ENCODE data around the gene INF2.

DNA sequence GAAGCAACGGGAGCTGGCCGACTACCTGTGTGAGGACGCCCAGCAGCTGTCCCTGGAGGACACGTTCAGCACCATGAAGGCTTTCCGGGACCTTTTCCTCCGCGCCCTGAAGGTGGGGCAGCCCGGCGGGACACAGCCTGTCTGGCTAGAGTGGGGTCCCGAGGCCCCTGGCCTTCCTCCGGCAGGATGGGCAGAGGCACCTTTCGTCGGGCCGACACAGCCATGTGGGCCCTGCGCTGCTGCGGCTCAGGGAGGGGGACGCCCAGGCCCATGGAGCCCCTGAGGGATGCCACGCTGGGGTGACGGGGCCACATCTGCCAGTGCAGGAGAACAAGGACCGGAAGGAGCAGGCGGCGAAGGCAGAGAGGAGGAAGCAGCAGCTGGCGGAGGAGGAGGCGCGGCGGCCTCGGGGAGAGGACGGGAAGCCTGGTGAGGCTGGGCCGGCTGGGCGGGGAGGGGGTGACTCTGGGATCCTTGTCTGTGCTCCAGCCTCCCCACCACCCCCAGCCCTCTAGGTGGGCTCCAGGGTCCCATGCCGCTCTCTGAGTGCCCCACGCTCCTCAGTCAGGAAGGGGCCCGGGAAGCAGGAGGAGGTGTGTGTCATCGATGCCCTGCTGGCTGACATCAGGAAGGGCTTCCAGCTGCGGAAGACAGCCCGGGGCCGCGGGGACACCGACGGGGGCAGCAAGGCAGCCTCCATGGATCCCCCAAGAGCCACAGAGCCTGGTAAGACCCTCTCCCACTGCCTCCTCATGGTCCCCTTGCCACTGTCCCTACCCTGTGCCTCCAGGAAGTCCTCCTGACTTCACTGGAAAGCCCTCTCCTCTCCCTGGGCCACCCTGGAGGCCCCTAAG is 23.7 kb downstream of the INF2 start:
- TF ChIP-seq EZH2 (IDR thresholded peaks at IDR 0.05; ENCODE audit: borderline replicate concordance, low read length) = no peak
- TF ChIP-seq, protein P1, sequence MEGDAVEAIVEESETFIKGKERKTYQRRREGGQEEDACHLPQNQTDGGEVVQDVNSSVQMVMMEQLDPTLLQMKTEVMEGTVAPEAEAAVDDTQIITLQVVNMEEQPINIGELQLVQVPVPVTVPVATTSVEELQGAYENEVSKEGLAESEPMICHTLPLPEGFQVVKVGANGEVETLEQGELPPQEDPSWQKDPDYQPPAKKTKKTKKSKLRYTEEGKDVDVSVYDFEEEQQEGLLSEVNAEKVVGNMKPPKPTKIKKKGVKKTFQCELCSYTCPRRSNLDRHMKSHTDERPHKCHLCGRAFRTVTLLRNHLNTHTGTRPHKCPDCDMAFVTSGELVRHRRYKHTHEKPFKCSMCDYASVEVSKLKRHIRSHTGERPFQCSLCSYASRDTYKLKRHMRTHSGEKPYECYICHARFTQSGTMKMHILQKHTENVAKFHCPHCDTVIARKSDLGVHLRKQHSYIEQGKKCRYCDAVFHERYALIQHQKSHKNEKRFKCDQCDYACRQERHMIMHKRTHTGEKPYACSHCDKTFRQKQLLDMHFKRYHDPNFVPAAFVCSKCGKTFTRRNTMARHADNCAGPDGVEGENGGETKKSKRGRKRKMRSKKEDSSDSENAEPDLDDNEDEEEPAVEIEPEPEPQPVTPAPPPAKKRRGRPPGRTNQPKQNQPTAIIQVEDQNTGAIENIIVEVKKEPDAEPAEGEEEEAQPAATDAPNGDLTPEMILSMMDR (IDR thresholded peaks at IDR 0.05; ENCODE audit: low read length) = no peak
